ENCODE results near the gene WDR13.
A peak's percentile ranks its signal among the peaks of the same experiment; 100 is the strongest.
"Not testable (repeated sequence)": the region's sequence is repeated elsewhere in the genome, so short reads cannot be mapped to it uniquely, and the experiment has no call there.

Gene WDR13

DNA sequence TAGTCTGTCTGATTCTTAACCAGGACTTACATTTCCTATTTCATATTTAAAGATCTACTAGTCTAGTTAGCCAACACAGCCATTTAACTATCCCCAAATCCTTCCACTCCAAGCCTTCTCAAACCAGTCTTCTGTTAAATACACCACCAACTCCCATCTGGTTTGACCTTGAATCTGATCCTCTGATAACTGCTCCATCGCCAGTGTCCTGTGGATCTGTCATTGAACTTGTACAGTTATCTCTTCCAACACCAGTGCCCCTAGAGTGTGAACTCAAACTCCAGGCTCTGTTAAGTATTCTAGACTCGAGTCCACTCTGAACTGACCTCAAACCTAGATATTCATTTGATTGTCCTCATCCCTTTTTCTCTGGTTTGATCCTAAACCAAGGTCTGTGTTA, 14.4 kb downstream of the WDR13 start:
- no peaks in the 10 kb centered on the region for H3K4me1 Mint-ChIP-seq
- peaks cover 0 to 4% of the 10 kb centered on the region in 2 donors for H3K27me3 Mint-ChIP-seq
- peak overlapping the region; percentile 0 for H3K27ac Mint-ChIP-seq
- H3K4me3 Mint-ChIP-seq, result no peak overlapping the region
- no peaks in the 10 kb centered on the region for H3K36me3 Mint-ChIP-seq
- H3K9me3 Mint-ChIP-seq, result no peaks in the 10 kb centered on the region
- ATAC-seq (replicated peaks), result no peak
- DNase-seq, result no peak

DNA sequence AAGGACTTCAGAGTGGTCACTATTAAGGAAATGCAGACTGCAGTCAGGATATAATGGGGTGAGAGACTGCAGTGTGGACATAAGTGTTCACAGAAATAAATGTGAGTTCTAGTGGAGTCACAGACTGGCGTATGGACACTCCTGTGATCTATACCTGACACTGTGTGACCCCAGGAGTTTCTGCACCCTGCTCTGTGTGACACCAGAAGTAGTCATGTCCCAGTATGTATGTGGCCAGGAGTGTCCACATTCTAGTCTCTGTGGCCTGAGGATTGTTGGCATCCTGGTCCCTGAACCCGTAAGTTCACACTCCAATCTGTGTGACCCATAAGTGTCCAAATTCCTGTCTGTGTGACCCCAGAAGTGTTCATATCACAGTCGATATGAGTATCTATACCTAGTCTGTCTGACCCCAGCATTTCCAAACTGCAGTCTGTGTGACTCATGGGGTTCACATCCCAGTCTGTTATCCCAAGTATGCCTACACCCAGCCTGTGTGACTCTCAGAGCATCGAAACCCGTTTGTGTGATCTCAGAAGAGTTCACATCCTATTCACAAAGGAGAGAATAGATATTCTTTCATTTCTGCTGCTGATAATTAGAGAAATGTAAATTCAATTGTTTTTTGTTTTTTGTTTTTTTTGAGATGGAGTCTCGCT, 16.3 kb downstream of the WDR13 start:
- peaks cover 0 to 4% of the 10 kb centered on the region in 2 donors for H3K27me3 Mint-ChIP-seq
- H3K9me3 Mint-ChIP-seq, result no peaks in the 10 kb centered on the region
- no peaks in the 10 kb centered on the region for H3K4me1 Mint-ChIP-seq
- H3K4me3 Mint-ChIP-seq, result no peak overlapping the region
- H3K27ac Mint-ChIP-seq, result no peak overlapping the region
- DNase-seq (no peak), ATAC-seq (replicated peaks) (no peak)
- no peaks in the 10 kb centered on the region for H3K36me3 Mint-ChIP-seq

DNA sequence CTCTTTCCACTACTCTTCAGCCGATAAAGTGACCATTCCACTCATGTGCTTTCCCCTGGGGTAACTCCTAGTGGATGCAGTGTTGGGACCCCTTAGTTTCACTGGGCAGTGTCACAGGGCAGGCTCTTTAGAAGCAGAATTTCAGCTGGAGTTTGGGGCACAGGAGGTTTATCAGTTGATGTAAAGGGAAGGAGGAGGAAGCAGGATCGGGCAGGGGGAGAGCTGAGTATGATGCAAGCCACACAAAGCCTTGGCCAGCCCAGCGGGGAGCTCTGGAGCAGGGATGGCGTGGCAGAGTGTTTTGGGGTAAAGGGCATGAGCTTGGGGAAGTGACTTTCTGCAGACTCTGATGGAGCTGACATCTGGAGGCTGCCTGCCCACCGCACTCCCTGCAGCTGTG, 19.3 kb downstream of the WDR13 start:
- no peak overlapping the region for H3K27ac Mint-ChIP-seq
- peaks cover 0 to 4% of the 10 kb centered on the region in 2 donors for H3K27me3 Mint-ChIP-seq
- DNase-seq (no peak), ATAC-seq (replicated peaks) (no peak)
- no peaks in the 10 kb centered on the region for H3K36me3 Mint-ChIP-seq
- H3K4me1 Mint-ChIP-seq, result no peaks in the 10 kb centered on the region
- no peak overlapping the region for H3K4me3 Mint-ChIP-seq
- no peaks in the 10 kb centered on the region for H3K9me3 Mint-ChIP-seq

DNA sequence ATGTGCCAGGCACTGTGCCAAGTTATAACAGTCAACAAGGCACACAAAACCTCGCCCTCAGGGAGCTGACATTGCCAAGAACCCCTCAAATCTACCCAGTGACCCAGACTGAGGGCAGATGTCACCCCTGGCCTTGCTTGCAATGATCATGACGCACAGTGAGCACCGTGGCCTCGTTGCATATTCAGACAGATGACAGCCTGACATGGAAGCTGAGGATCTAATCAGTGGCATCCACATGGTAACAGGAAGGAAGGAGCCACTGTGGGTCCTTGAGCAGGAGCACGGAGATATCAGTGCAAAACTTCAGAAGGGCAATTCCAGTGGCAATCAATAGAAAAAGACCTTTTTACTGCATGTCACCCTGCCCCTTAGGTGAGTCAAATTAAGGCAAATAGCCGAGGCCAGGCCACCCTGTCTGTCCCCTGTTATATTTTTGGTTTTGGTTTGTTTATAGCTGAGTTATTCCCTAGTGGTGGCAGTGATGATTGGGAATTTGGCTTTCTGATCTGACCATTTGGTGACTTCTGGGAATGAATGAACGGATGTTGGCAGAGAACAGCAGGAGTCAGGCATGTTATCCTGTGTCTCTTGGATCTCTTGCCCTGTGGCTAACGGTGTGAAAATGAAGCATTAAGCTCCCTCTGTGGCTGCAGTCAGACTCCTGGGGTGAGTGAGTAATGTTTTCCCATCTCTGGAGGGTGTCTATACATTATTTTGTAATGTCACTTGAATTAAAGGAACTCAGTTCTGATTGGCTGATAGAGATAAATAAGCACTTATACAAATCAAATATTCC, 20.4 kb downstream of the WDR13 start:
- no peak overlapping the region for H3K27ac Mint-ChIP-seq
- no peaks in the 10 kb centered on the region for H3K4me1 Mint-ChIP-seq
- no peaks in the 10 kb centered on the region for H3K9me3 Mint-ChIP-seq
- DNase-seq (no peak), ATAC-seq (replicated peaks) (no peak)
- no peaks in the 10 kb centered on the region for H3K36me3 Mint-ChIP-seq
- H3K4me3 Mint-ChIP-seq, result no peak overlapping the region
- peaks cover 0 to 4% of the 10 kb centered on the region in 2 donors for H3K27me3 Mint-ChIP-seq

GRCh38 chrX:48626401-48627298, 29.4 kb downstream of the WDR13 start:
- no peaks in the 10 kb centered on the region for H3K4me1 Mint-ChIP-seq
- H3K36me3 Mint-ChIP-seq, result no peaks in the 10 kb centered on the region
- DNase-seq, result no peak
- no peak overlapping the region for H3K4me3 Mint-ChIP-seq
- no peak overlapping the region for H3K27ac Mint-ChIP-seq
- no peak for ATAC-seq (replicated peaks)
- H3K9me3 Mint-ChIP-seq, result no peaks in the 10 kb centered on the region
- H3K27me3 Mint-ChIP-seq, result no peaks in the 10 kb centered on the region

GRCh38 chrX:48631376-48632090, 34.2 kb downstream of the WDR13 start:
- Mint-ChIP-seq H3K9me3 (no peaks in the 10 kb centered on the region), H3K4me1 (no peaks in the 10 kb centered on the region), H3K36me3 (no peaks in the 10 kb centered on the region), H3K27ac (no peak overlapping the region), H3K4me3 (no peak overlapping the region), H3K27me3 (no peaks in the 10 kb centered on the region)
- peak; percentile 95 to 97 for ATAC-seq (replicated peaks)
- DNase-seq, result peak; percentile 64

- Mint-ChIP-seq H3K9me3 (no peaks in the 10 kb centered on the region), H3K4me1 (no peaks in the 10 kb centered on the region), H3K4me3 (no peak overlapping the region), H3K27ac (no peak overlapping the region), H3K27me3 (no peaks in the 10 kb centered on the region), H3K36me3 (no peaks in the 10 kb centered on the region)
- ATAC-seq (replicated peaks), result no peak
- DNase-seq, result no peak
Measured at GRCh38 chrX:48632207-48632606, 34.9 kb downstream of the WDR13 start.

GRCh38 chrX:48636301-48636700, 39.0 kb downstream of the WDR13 start:
- DNase-seq (no peak), ATAC-seq (replicated peaks) (no peak)
- H3K4me1 Mint-ChIP-seq, result no peaks in the 10 kb centered on the region
- no peak overlapping the region for H3K4me3 Mint-ChIP-seq
- H3K9me3 Mint-ChIP-seq, result no peaks in the 10 kb centered on the region
- H3K36me3 Mint-ChIP-seq, result no peaks in the 10 kb centered on the region
- H3K27ac Mint-ChIP-seq, result no peak overlapping the region
- no peaks in the 10 kb centered on the region for H3K27me3 Mint-ChIP-seq

- H3K4me3 Mint-ChIP-seq, result no peak overlapping the region
- no peaks in the 10 kb centered on the region for H3K36me3 Mint-ChIP-seq
- no peaks in the 10 kb centered on the region for H3K27me3 Mint-ChIP-seq
- H3K9me3 Mint-ChIP-seq, result no peaks in the 10 kb centered on the region
- no peak overlapping the region for H3K27ac Mint-ChIP-seq
- H3K4me1 Mint-ChIP-seq, result no peaks in the 10 kb centered on the region
- DNase-seq, result no peak
- no peak for ATAC-seq (replicated peaks)
Measured at GRCh38 chrX:48636776-48637175, 39.5 kb downstream of the WDR13 start.

GRCh38 chrX:48645669-48646068, 48.4 kb downstream of the WDR13 start:
- Mint-ChIP-seq H3K27me3 (no peaks in the 10 kb centered on the region), H3K4me1 (peaks cover 0 to 2% of the 10 kb centered on the region in 2 donors), H3K36me3 (no peaks in the 10 kb centered on the region), H3K27ac (no peak overlapping the region), H3K9me3 (no peaks in the 10 kb centered on the region), H3K4me3 (no peak overlapping the region)
- ATAC-seq (replicated peaks), result no peak
- DNase-seq, result no peak

- Mint-ChIP-seq H3K27ac (peak overlapping the region; percentile 56), H3K4me3 (no peak overlapping the region), H3K9me3 (no peaks in the 10 kb centered on the region), H3K27me3 (peaks cover 0 to 5% of the 10 kb centered on the region in 2 donors), H3K36me3 (no peaks in the 10 kb centered on the region), H3K4me1 (peaks cover 0 to 2% of the 10 kb centered on the region in 2 donors)
- ATAC-seq (replicated peaks) (peak; percentile 60 to 69), DNase-seq (no peak)
Measured at GRCh38 chrX:48648336-48648751, 51.1 kb downstream of the WDR13 start.

DNA sequence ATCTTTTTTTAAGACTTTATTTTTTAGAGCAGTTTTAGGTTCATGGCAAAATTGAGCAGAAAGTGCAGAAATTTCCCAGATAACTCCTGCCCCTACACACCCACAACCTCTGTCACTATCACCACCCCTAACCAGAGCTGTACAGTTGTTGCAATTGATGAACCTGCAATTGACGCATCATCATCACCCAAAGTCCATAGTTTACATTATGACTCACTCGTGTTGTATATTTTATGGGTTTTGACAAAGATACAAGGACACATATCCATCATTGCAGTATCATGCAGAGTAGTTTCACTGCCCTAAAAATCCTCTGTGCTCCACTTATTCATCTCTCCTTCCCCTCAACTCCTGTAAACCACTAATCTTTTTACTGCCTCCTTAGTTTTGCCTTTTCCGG, 51.8 kb downstream of the WDR13 start:
- peaks cover 0 to 2% of the 10 kb centered on the region in 2 donors for H3K4me1 Mint-ChIP-seq
- DNase-seq (no peak), ATAC-seq (replicated peaks) (no peak)
- peaks cover 4 to 5% of the 10 kb centered on the region in 2 donors for H3K27me3 Mint-ChIP-seq
- no peak overlapping the region for H3K4me3 Mint-ChIP-seq
- no peak overlapping the region for H3K27ac Mint-ChIP-seq
- no peaks in the 10 kb centered on the region for H3K9me3 Mint-ChIP-seq
- no peaks in the 10 kb centered on the region for H3K36me3 Mint-ChIP-seq

DNA sequence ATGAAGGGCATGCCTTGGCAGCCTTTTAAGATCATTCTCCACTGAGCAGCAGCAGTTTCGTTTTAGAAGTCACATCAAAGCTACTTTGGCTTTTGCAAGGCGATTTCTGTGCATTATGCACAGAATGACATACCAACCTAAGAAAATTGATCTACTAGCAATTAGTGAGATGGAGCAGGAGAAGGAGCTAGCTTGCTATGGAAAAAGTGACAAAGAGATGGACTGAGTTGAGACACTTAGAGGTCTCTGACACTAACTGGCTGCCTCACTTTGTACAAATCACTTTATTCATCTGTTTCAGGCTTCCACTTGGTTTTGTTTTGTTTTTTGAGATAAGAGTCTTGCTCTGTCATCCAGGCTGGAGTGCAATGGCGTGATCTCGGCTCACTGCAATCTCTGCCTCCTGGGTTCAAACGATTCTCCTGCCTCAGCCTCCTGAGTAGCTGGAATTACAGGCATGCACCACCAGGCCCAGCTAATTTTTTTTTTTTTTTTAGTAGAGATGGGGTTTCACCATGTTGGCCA, 54.8 kb downstream of the WDR13 start:
- not testable (repeated sequence) for H3K9me3 Mint-ChIP-seq, H3K27ac Mint-ChIP-seq
- peaks cover 5 to 12% of the 10 kb centered on the region in 2 donors for H3K27me3 Mint-ChIP-seq

DNA sequence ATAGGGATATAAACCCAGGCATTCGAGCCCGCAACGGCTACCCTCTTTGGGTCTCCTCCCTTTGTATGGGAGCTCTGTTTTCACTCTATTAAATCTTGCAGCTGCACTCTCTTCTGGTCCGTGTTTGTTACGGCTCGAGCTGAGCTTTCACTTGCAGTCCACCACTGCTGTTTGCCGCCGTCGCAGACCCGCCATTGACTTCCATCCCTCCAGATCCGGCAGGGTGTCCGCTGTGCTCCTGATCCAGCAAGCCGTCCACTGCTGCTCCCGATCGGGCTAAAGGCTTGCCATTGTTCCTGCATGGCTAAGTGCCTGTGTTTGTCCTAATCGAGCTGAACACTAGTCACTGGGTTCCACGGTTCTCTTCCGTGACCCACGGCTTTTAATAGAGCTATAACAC, 57.5 kb downstream of the WDR13 start:
- not testable (repeated sequence) for ATAC-seq (replicated peaks); H3K4me1 Mint-ChIP-seq; DNase-seq; H3K4me3 Mint-ChIP-seq; H3K36me3 Mint-ChIP-seq; H3K9me3 Mint-ChIP-seq; H3K27ac Mint-ChIP-seq
- H3K27me3 Mint-ChIP-seq, result peaks cover 5 to 12% of the 10 kb centered on the region in 2 donors

More for the DNA sequence above, 54.8 kb downstream of the WDR13 start:
- DNase-seq; H3K4me3 Mint-ChIP-seq; H3K4me1 Mint-ChIP-seq; ATAC-seq (replicated peaks); H3K36me3 Mint-ChIP-seq: not testable (repeated sequence)
